Raji (cell line): Measurements from ENCODE around the gene TPO.

ENCODE experiments used
- POLR2A ChIP-seq: IDR thresholded peaks from 2 replicates; pipeline ENCODE4 v1.6.1; 2011; ENCODE audit warnings: low read depth, low read length, control low read depth; ENCODE audit not compliant: insufficient read depth

The TPO gene

DNA sequence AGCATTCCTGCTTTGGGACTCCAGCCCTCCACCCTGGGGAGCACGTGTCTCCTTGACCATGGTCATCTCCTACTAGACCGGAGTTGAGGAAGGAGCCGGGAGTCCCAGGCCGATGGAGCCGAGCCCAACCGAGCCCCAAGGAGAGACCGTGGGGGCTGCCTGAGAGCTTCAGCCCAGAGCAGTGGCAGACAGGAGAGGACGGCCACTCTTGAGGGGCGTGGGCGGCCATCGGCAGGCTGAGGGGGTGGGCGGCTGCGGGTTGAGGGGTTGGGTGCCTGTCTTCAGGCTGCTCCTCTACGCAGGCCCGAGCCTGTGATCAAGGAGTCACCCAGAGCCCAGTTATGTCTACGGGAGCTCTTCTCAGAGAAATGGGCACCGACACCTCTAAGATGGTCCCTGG is 172.4 kb downstream of the TPO start:
- no peak for TF ChIP-seq POLR2A

DNA sequence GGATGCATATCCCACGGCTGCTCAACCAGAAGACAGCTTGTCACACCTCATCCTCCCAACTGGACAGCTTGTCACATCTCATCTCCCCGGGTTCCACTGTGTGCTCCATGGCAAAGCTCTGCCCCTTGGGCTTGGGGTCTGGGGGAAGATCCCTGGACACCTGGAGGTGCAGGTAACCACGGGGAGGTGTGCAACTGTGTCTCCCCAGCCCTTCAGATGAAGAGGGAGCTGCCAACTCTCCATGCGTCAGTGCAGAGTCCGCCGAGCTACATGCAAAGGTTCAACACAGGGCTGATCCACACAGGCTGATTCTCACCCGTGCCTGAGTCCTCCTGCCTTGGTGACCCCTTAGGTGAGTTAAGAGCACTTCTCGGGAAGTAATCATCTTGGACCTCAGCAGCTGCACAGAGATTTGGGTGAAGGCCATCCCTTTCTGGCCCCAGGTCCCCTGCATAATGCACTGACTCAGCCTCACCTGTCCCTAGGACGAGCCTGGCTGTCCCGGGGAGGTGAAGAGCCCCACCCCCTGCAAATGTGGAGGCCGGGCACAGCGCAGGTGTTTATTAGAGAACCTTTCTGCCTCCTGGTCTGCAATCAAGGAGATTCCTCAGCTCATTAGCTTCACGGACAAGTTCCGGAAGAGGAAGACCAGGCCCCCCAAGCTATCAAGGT is 173.1 kb downstream of the TPO start:
- no peak for TF ChIP-seq POLR2A

DNA sequence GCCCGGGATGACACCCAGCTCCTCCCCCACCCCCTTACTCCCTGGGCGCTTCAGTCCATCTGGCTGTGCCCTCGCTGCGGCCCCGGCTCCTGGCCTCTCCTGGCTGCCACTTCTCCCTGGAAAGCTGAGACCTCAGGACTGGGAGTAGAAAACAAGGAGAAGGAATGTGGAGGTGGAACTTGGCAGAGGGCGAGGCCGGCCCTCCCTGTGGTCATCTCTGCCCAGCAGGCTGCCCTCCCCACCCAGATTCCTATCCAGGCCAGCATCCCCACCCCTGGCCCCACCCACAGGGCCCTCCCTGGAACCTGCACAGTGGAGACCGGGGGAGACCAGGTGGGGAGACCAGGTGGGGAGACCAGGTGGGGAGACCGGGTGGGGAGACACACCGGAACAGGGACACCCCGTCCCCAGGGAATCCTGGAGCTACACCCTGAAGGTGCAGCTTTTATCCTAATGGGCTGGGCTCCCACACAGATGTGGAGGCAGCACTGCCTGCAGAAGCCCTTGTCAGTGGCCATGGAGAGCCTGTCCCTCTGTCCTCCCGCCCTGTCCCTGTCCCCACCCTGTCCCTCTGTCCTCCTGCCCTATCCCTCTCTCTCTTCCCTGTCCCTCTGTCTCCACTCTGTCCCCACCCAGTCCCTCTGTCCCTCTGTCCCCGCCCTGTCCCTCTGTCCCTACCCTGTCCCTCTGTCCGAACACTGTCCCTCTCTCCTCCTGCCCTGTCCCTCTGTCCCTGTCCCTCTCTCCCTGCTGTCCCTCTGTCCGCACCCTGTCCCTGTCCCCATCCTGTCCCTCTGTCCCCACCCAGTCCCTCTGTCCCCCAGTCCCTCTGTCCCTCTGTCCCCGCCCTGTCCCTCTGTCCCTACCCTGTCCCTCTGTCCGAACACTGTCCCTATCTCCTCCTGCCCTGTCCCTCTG is 173.9 kb downstream of the TPO start:
- no peak for TF ChIP-seq POLR2A

DNA sequence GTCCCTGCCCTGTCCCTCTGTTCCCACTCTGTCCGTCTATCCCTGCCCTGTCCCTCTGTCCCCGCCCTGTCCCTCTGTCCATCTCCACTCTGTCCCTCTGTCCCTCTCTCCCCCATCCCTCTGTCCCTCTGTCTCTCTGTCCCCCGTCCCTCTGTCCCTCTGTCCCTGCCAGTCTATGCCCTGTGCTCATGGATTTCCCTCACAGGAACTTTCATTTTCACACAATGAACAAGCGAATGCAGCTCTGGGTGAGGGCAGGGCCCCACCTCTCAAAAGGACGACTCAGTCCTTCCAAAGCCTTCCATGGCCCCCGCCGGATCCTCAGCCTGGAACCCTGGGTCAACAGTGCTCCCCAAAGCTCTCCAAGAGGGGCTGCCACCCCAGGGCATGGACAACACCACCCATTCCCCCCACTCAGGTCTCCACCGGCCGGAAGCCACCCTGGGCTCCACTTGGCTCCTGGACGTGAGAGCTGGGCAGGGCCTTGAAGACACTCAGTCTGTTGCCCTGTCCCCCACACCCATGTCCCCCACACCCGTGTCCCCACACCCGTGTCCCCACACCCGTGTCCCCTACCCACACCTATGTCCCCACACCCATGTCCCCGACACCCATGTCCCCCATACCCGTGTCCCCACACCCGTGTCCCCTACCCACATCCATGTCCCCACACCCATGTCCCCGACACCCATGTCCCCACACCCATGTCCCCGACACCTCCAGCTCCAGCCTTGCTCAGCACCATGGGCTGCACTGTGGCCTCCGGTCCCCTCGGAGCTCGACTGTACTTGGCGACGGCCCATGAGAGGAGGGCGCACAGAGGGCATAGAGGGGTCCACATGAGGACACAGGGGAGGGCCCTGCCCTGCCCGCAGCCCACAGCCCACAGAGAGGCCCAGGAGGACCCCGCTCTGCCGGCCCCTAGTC is 175.1 kb downstream of the TPO start:
- TF ChIP-seq POLR2A, result no peak

DNA sequence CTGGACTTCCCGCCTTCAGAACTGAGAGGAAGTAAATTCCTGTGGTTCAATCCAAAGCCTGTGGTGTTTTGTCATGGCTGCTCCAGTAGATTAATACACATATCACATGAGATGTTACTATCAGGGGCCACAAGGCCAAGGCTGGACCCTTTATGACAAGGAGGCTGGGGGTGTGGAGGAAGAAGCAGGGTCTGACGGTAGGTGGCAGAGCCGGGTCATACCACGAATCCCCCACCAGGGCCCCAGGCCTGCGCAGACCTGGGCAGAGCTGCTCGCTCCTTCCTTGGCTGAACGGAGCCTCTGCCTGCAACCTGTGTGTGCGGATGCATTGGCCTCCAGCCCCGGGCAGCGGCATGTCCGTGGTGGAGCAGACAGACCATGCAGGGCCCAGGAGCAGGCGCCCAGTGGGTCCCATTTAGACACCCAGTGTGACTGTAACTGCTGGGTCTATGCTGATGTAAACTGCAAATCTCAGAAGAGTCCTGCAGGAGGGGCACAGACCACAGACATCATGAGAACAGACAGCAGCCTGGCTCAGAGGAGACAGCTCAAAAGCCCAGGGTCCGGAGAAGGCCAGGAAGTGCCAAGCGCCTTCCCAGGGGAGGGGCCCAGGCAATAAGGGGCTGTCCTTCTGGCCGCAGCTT is 175.8 kb downstream of the TPO start:
- TF ChIP-seq POLR2A, result no peak

GRCh38 chr2:1590596-1591460 is 177.6 kb downstream of the TPO start:
- no peak for TF ChIP-seq POLR2A

- no peak for TF ChIP-seq POLR2A
Observed at GRCh38 chr2:1591461-1591770, 178.2 kb downstream of the TPO start.
